Amniotic stem cell (primary cell): ENCODE results near the gene CCDC158.

Experiments used
- DNase-seq: peaks from one replicate; lab custom pipeline; 2025; lab: John Stamatoyannopoulos, UW

Gene CCDC158

DNA sequence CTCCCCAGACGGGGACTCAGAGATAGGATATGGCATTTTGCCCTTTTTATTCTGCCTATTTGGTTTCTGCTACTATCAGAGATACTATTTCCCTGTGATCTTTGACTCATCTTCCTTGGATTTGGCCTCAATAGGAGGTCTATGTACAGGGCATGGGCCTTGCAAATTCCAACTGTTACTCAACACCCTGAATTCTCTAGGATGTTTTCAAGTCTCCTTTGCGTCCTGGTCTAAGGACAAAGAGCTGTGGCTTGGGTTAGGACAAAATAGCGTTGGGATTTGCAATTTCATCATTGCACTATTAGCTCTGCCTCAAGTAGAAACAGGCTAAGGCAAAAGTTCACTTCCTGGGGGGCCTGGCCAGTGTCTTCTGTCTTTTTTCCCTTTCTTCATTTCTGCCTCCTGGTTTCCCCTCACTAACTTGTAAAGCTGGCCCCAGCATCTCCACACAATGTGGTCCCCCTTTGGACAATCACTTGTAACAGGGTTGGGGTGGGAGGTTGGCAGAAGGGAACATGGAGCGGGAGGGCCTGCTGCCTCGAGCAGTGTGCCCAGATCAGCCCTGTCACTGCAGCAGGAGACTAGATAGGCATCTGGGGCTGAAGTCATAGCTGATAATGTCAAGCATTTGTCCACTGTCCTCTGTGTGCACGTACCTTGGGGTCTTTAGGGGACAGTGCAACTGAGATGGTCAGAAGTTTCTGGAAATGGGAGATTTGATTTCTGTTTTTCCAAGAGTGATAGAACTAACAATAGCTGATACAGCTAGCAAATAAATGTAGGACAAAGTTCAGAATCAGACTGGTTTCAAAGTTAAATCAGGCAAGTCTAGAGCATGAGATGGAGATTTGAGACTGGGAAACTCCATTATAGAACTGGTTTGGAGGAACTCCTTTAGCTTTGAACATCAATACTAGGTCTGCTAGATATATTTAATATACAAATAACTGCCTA, 140.2 kb downstream of the CCDC158 start:
- DNase-seq, result no peak

DNA sequence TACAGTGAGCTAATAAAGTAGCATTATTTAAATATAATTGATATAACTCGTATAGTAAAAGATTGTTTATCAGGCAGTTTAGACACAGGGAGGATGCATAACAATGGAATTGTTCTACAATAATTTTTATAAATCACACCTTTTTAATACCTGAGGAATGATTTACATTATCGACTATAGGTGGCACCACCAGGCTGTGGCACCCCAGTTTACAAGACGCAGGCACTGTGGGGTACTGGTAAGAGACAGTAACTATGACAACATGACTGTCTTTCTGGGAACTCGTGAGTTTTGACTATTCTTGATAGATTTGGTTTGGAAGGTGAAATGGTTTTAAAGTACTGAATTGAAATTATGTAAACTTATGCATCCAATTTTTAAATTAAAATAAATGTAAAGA, 141.5 kb downstream of the CCDC158 start:
- DNase-seq, result no peak

DNA sequence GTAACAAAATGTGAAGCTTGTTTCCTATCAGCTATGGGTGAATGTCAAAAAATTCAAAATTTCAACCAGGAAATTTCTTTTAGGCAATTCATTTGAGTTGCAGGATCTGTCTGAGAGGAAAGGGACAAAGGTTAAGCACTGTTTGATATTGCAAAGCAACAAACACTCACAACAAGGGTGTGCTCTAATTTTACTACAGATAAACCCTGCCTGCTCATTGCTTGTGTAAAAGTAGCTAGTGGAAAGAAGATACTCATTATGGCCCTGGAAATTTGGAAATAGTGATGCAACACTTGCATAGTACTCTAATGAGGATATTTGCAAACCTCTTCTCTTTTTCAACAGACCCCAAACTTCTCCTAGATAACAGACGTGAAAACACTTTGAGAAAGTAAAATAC, 142.4 kb downstream of the CCDC158 start:
- no peak for DNase-seq

DNA sequence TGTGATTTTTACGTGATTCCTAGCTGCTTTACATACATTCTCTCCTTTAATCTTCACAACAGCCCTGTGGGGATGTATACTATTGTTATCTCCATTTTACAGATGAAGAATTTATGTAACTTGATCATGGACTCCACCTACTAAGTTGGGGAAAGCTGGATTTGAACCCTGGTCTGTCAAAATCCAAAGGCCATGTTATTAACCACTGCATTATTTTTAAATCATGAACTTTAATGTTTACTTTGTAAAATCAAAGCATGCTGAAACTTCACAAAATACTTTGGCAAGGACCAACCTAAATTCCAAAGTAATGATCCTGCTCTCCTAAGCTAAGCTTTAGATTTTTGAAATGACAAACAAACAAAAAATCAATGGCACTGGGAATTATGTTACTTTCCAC, 143.3 kb downstream of the CCDC158 start:
- DNase-seq, result no peak

DNA sequence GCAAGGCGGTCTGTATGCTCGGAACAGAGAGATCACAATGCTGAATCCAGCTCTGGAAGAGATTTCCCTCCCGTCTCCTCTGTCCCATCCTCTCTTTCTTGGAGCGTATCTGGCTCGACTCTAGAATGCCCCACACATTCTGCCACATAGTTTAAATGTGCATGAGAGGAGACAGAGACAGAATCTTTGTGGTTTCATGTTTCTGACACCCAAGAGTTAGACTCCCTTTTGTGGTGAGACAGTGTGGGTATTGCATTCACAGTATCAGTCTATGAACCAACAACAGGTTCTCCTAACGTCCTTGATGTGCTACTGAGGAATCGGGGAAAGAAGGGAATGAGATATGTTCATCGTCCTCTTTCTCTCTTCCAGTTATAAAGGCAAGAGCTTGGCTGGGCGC, 144.1 kb downstream of the CCDC158 start:
- DNase-seq, result no peak

DNA sequence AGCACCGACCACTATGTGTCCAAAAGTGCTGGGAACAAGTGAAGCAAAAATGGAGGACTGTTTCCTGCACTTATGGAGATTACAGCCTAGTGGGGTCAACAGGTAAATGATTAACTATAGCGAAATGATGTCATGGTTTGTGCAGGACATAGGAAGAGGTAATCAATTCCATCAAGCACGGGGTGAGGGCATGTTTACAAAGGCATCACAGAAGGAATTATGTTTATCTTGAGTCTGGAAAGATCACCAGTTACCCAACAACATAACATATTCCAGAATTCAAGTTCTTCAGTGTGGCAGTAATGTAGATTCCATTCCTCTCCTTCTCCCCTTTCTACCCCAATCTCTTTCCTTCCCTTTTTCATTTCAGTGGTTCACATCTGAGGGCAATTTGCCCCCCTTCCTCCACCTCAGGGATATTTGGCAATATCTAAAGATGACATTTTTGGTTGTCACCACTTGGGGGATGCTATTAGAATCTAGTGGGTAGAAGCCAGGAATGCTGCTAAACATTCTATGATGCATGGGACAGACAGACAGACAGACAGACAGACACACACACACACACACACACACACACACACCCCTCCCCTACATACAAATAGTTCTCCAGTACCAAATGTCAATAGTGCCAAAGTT, 145.3 kb downstream of the CCDC158 start:
- no peak for DNase-seq

DNA sequence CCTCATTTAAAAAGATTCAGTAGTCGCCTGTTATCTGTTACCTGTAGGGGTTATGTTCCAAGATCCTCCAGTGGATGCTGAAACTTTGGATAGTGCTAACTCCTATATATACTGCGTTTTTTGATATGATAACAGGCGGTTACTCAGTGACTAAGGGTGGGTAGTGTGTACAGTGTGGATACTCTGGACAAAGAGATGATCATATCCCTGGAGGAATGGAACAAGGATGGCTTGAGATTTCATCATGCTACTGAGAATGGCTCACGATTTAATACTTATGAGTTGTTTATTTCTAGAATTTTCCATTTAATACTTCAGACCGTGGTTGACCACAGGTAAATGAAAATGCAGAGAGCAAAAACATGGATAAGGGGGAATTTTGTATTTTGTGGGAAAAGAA, 147.9 kb downstream of the CCDC158 start:
- no peak for DNase-seq

DNA sequence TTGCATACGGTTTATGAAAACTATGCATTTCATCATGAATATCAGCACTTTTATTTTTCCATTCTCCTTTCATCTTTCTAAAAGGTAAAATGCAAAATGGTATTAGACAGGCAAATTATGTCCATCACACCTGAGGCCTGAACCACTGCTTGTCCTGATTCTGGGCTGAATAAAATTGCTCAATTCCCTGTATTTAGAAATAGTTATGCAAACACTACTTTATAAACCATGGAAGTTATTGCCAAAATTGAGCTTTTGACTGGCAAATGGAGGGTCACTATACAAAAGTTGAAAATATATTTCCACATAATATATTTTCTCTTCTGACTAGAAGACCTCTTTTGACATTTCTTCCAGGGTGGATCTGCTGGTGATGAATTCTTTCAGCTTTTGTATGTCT, 148.4 kb downstream of the CCDC158 start:
- DNase-seq, result no peak

DNA sequence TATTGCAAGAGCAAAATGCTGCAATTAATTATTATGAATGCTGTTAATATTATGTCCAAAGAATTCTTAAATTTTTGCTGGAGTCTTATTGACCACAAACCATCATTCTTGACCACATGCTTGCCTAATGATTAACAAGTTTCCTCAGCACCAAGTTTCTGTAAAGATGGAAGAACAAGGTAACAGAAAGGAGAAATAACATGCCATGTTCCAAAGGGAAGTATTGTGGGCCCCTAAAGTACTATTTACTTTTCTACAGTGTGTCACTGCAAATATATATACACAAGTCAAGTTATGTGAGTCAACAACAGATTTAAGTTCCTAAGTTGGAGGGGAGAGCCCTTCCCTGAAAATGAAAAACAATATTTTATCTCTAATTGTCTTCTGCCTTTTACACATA, 148.9 kb downstream of the CCDC158 start:
- no peak for DNase-seq

DNA sequence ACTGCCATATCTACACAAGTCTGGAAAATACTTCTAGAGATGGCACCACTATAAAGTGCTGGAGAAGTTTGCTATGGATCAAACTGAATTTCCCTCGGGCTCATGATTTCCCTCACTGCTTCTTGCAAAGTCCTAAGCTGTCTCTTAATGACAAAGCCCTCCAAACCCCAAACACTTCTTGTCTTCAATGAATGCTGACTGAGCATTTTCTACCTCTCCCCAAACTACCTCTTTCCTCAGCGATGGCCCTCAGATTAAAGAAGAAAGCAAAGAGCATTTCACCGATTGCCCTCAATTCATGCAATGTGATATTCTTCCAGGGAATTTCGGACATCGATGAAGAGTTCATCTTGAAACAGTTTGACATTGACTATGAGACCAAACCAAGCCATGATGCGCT, 149.7 kb downstream of the CCDC158 start:
- DNase-seq, result no peak

DNA sequence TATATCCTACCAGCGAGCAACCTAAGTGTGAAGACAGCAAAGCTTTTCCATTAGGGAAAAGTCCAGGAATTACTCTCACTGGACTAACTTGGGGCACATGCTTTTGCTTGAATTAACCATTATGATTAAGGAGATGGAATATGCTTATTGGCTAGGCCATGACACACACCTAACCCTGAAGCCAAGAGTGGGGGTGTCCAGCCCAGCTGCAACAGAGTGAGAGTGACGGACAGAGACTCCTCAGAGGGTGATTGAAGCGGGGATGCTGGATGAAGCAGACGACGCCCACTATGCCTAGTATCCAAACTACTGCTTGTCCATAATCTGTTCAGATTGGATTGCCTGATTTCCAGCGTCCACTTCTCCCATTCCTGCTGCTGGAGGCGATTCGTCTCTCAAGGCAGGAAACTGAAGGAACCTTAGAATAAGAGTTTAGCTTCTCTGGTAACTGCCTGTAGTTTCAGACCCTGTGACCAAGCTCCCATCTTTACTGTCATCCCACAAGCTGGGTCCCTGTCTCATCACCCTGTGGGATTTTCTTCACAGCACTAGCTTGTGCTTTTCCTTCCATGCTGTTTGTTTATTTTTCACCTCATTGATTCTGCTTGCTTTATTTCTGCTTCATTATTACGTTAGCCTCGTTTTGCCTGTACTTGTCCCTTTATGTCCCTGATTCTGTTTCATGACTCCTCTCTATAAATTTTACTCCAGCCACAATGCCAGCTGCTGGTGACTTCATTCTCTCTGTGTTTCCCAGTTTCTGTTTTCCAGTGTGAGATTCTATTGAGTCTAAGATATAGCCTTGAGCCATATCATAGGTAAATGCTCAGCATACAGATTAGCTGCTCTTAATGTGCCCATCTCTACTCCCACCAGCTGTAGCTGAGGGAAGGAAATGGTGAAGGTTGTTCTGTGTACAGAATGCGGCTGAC, 150.4 kb downstream of the CCDC158 start:
- no peak for DNase-seq

DNA sequence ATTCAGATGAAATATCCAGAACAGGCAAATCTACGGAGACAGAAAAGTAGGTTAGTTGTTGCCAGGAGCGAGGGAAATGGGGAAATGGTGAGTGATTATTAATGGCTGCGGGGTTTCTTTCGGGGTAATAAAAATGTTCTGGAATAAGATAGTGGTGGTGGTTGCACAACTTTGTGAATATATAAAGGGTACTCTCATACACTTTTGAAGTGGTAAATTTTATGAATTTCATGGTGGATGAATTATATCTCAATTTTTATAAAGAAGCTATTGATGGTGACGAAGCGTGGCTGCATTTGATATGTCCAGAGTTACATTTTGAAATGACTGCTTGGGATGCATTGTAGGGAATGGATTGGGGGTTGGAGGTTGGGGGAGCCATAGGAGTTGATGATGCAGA, 153.1 kb downstream of the CCDC158 start:
- no peak for DNase-seq

DNA sequence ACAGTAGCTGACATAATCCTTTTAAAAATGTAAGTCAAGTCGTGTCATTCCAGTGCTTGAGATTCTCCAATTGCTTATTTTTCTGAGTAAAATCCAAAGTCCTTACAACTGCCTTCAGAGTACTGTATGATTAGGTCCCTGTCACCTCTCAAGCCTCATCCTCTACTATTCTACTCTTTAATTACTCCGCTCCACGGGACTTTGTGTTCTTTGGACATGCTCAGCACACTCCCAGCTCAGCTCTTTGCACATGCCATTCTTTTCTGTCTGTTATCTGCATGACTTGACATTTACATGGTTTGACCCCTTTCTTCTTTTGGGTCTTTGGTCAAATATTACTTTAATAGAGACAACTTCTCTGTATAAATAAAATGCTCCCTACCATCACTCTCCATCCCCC, 154.3 kb downstream of the CCDC158 start:
- DNase-seq, result no peak

DNA sequence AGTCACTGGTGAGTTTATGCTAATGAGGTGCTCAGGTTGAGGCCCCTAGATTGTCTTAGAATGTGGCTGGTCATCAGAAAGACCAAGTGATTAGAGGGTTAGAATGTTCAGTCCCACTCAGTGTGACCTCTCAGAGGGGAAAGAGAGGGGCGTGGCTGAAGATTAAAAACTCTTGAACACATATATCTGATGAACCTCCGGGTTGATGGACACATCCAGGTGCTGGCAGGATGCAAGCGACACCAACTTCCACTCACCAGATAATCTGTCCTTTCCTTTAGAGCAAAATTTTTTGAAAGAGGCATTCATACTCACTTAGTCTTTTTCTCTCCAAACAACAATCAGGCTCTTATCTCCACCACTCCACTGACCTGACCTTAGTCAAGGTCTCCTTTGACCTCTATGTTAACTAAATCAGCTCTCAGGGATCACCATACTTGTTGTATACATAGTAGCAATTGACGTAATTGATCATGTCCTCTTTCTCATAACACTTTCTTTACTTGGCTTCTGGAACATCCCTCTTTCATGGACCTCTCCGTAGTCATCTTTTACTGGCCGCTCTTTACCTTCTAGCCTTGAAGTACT, 155.2 kb downstream of the CCDC158 start:
- DNase-seq, result no peak
